K562 (cell line): ENCODE measurements around the gene EPO. TPM values are rescaled to one million over a fixed set of nuclear protein-coding genes. Genes with fewer than 3 reads are reported as not detected.

ENCODE experiments used
- BCOR ChIP-seq: fragments of 450-650 bp; IDR thresholded peaks from 2 replicates; pipeline ENCODE4 v1.6.1; 2016
- CEBPZ ChIP-seq: fragments of 150-350 bp; IDR thresholded peaks from 2 replicates; pipeline ENCODE4 v1.6.1; 2014; ENCODE audit warnings: low read depth, mild to moderate bottlenecking, low read length, borderline replicate concordance
- ELF1 ChIP-seq: fragments of 200-800 bp; sonication (Bioruptor generic); IDR thresholded peaks from 2 replicates; pipeline ENCODE4 v1.6.1; 2016; ENCODE audit warnings: missing genetic modification characterization, missing compliant biosample characterization
- MLLT1 ChIP-seq, 2 experiments: fragments of 450-650 bp; IDR thresholded peaks; 2 replicates each; pipeline ENCODE4 v1.6.1; 2016
- NCOA2 ChIP-seq, 2 experiments: fragments of 450-650 bp; IDR thresholded peaks; 2 replicates each; pipeline ENCODE4 v1.6.1; 2018; ENCODE audit warnings: mild to moderate bottlenecking in 2 of 2, moderate library complexity in 1 of 2; ENCODE audit not compliant: partially characterized antibody in 2 of 2
- PCBP1 ChIP-seq: fragments of 200-400 bp; formaldehyde crosslinking; IDR thresholded peaks from 2 replicates; pipeline ENCODE4 v1.6.1; 2018; ENCODE audit warnings: mild to moderate bottlenecking, low read depth, low read length; ENCODE audit not compliant: poor library complexity, severe bottlenecking
- RBM39 ChIP-seq: fragments of 200-400 bp; formaldehyde crosslinking; optimal IDR thresholded peaks from 2 replicates; pipeline ENCODE3; 2018; ENCODE audit warnings: low read depth, low read length
- ZNF408 ChIP-seq: fragments of 250-450 bp; sonication (Bioruptor Pico); IDR thresholded peaks from 2 replicates; pipeline ENCODE4 v1.4.0; 2020; ENCODE audit warnings: low read depth, mild to moderate bottlenecking, moderate library complexity
- polyA plus RNA-seq, 8 experiments: library from polyadenylated mRNA; depleted of rRNA in 4 of 8; stranded (reverse) in 5 of 8; unstranded in 3 of 8; fragments of >200 nt; fragmentation: Nextera tagmentation in 2 of 8; fragmentation: Illumina TruSeq in 1 of 8; extraction: Ambion mirVana in 2 of 8; extraction: Trizol in 1 of 8; gene quantifications; 2 replicates each; pipeline versions ENCODE4 v1.2.1 to v1.2.3, GENCODE V29; 2011 to 2014; ENCODE audit warnings: inconsistent platforms in 1 of 8, missing spikeins in 1 of 8
- total RNA-seq, 7 experiments: library from RNA; depleted of rRNA in 6 of 7; stranded (reverse); fragments of >200 nt in 6 of 7; fragmentation: Illumina TruSeq in 2 of 7; extraction: Trizol in 2 of 7; gene quantifications; 2 replicates each; pipeline versions ENCODE4 v1.2.1 to v1.2.3, GENCODE V29; 2011 to 2021; ENCODE audit warnings: low replicate concordance in 1 of 7
- TF ChIP-seq, protein P1 (sequence below): fragments of 450-650 bp; IDR thresholded peaks from 2 replicates; pipeline ENCODE4 v1.6.1; 2016; ENCODE audit warnings: low read depth
- TF ChIP-seq, protein P2 (sequence below): fragments of 450-650 bp; IDR thresholded peaks from 2 replicates; pipeline ENCODE4 v1.6.1; 2017; ENCODE audit warnings: antibody characterized with exemption

EPO gene
- total and polyA plus RNA-seq, 9 of the 15 experiments (the other 6 are each of a cell fraction or from before 2014, with no cell fraction given), result 0.06 to 0.41 (median 0.07) TPM; not detected in 6

DNA sequence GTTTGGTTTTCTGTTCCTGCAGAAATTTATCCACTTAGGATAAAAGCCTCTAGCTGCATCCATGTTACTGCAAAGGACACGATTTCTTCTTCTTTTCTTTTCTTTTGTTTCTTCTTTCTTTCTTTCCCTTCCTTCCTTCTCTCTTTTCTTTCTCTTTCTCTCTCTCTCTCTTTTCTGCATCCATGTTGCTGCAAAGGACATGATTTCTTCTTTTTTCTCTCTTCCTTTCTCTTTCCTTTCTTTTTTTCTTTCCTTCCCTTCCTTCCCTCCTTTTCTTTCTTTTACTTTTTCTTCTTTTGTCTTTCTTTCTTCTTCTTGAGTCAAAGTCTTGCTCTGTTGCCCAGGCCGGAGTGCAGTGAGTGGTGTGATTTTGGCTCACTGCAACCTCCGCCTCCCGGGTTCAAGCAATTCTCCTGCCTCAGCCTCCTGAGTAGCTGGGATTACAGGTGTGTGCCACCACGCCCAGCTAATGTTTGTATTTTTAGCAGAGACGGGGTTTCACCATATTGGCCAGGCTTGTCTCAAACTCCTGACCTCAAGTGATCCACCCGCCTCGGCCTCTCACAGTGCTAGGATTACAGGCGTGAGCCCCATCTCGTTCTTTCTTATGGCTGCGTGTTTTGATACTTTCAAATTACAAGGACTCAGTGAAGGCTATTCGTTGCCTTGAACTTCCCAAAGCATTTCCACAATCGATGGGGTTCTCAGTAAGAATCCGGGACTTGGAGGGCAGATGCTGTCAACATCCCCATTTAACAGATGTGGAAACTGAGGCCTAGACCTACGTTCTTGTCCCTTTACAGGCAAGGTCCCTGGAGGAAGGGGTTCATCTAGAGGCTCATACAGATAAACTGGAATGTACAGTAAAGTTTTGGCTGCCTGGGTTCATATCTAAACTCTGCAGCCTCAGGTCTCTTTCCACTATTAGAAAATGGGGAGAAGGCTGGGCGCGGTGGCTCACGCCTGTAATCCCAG, 48.6 kb upstream of the EPO start (continued):
- TF ChIP-seq, protein P1, sequence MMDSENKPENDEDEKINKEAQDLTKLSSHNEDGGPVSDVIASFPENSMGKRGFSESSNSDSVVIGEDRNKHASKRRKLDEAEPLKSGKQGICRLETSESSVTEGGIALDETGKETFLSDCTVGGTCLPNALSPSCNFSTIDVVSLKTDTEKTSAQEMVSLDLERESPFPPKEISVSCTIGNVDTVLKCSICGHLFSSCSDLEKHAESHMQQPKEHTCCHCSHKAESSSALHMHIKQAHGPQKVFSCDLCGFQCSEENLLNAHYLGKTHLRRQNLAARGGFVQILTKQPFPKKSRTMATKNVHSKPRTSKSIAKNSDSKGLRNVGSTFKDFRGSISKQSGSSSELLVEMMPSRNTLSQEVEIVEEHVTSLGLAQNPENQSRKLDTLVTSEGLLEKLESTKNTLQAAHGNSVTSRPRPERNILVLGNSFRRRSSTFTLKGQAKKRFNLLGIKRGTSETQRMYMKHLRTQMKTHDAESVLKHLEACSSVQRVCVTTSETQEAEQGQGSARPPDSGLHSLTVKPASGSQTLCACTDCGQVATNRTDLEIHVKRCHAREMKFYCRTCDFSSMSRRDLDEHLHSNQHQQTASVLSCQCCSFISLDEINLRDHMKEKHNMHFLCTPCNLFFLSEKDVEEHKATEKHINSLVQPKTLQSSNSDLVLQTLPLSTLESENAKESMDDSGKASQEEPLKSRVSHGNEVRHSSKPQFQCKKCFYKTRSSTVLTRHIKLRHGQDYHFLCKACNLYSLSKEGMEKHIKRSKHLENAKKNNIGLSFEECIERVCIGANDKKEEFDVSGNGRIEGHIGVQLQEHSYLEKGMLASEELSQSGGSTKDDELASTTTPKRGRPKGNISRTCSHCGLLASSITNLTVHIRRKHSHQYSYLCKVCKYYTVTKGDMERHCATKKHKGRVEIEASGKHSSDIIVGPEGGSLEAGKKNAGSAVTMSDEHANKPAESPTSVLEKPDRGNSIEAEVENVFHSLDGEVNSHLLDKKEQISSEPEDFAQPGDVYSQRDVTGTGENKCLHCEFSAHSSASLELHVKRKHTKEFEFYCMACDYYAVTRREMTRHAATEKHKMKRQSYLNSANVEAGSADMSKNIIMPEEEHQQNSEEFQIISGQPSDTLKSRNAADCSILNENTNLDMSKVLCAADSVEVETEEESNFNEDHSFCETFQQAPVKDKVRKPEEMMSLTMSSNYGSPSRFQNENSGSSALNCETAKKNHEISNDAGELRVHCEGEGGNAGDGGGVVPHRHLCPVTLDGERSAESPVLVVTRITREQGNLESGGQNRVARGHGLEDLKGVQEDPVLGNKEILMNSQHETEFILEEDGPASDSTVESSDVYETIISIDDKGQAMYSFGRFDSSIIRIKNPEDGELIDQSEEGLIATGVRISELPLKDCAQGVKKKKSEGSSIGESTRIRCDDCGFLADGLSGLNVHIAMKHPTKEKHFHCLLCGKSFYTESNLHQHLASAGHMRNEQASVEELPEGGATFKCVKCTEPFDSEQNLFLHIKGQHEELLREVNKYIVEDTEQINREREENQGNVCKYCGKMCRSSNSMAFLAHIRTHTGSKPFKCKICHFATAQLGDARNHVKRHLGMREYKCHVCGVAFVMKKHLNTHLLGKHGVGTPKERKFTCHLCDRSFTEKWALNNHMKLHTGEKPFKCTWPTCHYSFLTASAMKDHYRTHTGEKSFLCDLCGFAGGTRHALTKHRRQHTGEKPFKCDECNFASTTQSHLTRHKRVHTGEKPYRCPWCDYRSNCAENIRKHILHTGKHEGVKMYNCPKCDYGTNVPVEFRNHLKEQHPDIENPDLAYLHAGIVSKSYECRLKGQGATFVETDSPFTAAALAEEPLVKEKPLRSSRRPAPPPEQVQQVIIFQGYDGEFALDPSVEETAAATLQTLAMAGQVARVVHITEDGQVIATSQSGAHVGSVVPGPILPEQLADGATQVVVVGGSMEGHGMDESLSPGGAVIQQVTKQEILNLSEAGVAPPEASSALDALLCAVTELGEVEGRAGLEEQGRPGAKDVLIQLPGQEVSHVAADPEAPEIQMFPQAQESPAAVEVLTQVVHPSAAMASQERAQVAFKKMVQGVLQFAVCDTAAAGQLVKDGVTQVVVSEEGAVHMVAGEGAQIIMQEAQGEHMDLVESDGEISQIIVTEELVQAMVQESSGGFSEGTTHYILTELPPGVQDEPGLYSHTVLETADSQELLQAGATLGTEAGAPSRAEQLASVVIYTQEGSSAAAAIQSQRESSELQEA, result no peak
- TF ChIP-seq RBM39, result no peak
- TF ChIP-seq, protein P2, sequence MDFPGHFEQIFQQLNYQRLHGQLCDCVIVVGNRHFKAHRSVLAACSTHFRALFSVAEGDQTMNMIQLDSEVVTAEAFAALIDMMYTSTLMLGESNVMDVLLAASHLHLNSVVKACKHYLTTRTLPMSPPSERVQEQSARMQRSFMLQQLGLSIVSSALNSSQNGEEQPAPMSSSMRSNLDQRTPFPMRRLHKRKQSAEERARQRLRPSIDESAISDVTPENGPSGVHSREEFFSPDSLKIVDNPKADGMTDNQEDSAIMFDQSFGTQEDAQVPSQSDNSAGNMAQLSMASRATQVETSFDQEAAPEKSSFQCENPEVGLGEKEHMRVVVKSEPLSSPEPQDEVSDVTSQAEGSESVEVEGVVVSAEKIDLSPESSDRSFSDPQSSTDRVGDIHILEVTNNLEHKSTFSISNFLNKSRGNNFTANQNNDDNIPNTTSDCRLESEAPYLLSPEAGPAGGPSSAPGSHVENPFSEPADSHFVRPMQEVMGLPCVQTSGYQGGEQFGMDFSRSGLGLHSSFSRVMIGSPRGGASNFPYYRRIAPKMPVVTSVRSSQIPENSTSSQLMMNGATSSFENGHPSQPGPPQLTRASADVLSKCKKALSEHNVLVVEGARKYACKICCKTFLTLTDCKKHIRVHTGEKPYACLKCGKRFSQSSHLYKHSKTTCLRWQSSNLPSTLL, result peak; percentile 44; the same call in 1 of the 2 replicates
- no peak for TF ChIP-seq ELF1
- no peak for TF ChIP-seq CEBPZ
- TF ChIP-seq ZNF408, result no peak
- TF ChIP-seq BCOR, result peak; percentile 61; the same call in 1 of the 2 replicates
- 0 out of 4 replicates have a peak, but pooled peaks of 1 of the 2 experiments have one; percentile 48 for TF ChIP-seq MLLT1 (IDR thresholded peaks at IDR 0.05)
- no peak for TF ChIP-seq NCOA2 (IDR thresholded peaks at IDR 0.05; ENCODE audit: partially characterized antibody in 2 of 2)
- no peak for TF ChIP-seq PCBP1
